AG09309 (cell line): ENCODE results near the gene CCDC17.
A peak's percentile ranks its signal among the peaks of the same experiment; 100 is the strongest.

Source experiments
- DNase-seq: peaks from one replicate; pipeline ENCODE4 v3.0.0-alpha.2; 2010; ENCODE audit warnings: low read depth
- H3K4me3 ChIP-seq: 2 replicates; pipeline ENCODE4 v1.5.1; 2011; ENCODE audit warnings: mild to moderate bottlenecking, low read depth, low read length, moderate library complexity; ENCODE audit not compliant: control insufficient read depth
- CTCF ChIP-seq: IDR thresholded peaks from 2 replicates; pipeline ENCODE4 v1.5.1; 2011; ENCODE audit warnings: mild to moderate bottlenecking, low read depth, low read length, inconsistent platforms; ENCODE audit not compliant: insufficient read depth, control insufficient read depth; ENCODE audit errors: missing control alignments

Gene CCDC17

GRCh38 chr1:45660336-45660735 is 36.5 kb upstream of the CCDC17 start:
- DNase-seq, result no peak
- TF ChIP-seq CTCF, result no peak
- no peak overlapping the region for H3K4me3 ChIP-seq

GRCh38 chr1:45659222-45659621 is 35.4 kb upstream of the CCDC17 start:
- no peak overlapping the region for H3K4me3 ChIP-seq
- TF ChIP-seq CTCF, result no peak
- DNase-seq, result no peak

GRCh38 chr1:45658171-45658570 is 34.3 kb upstream of the CCDC17 start:
- no peak for DNase-seq
- no peak for TF ChIP-seq CTCF

GRCh38 chr1:45656573-45657226 is 32.8 kb upstream of the CCDC17 start:
- DNase-seq, result no peak
- no peak overlapping the region for H3K4me3 ChIP-seq
- TF ChIP-seq CTCF, result no peak

More at GRCh38 chr1:45658171-45658570, 34.3 kb upstream of the CCDC17 start:
- H3K4me3 ChIP-seq, result no peak overlapping the region

GRCh38 chr1:45654540-45655280 is 30.9 kb upstream of the CCDC17 start:
- no peak for TF ChIP-seq CTCF
- DNase-seq, result peak; percentile 21
- H3K4me3 ChIP-seq, result no peak overlapping the region

GRCh38 chr1:45647248-45648021 is 23.6 kb upstream of the CCDC17 start:
- no peak overlapping the region for H3K4me3 ChIP-seq
- DNase-seq, result no peak
- no peak for TF ChIP-seq CTCF
